ENCODE results near the gene AKAP13.

Gene AKAP13

GRCh38 chr15:85354461-85354860, 25.9 kb upstream of the AKAP13 start:
- no peak for DNase-seq (ENCODE audit: low read depth)
- no peak for TF ChIP-seq POLR2A (IDR thresholded peaks at IDR 0.05; ENCODE audit: extremely low read depth, insufficient read length)
- TF ChIP-seq MYC (IDR thresholded peaks at IDR 0.05; ENCODE audit: low read depth, low read length), result no peak
- TF ChIP-seq CTCF (IDR thresholded peaks at IDR 0.05; ENCODE audit: low read depth, low read length), result no peak
- H3K4me3 ChIP-seq (ENCODE audit: low read depth, low read length), result no peak overlapping the region

- DNase-seq (ENCODE audit: low read depth), result no peak
- TF ChIP-seq POLR2A (IDR thresholded peaks at IDR 0.05; ENCODE audit: extremely low read depth, insufficient read length), result no peak
- TF ChIP-seq MAX (IDR thresholded peaks at IDR 0.05; ENCODE audit: low read depth, low read length), result no peak
- no peak overlapping the region for H3K4me3 ChIP-seq (ENCODE audit: low read depth, low read length)
These were observed 25.5 kb upstream of the AKAP13 start for GRCh38 chr15:85354948-85355347.

GRCh38 chr15:85356276-85356675, 24.1 kb upstream of the AKAP13 start:
- DNase-seq (ENCODE audit: low read depth), result peak; percentile 11
- no peak overlapping the region for H3K4me3 ChIP-seq (ENCODE audit: low read depth, low read length)
- no peak for TF ChIP-seq POLR2A (IDR thresholded peaks at IDR 0.05; ENCODE audit: extremely low read depth, insufficient read length)
- TF ChIP-seq MYC (IDR thresholded peaks at IDR 0.05; ENCODE audit: low read depth, low read length), result no peak
- no peak for TF ChIP-seq CTCF (IDR thresholded peaks at IDR 0.05; ENCODE audit: low read depth, low read length)

- no peak for TF ChIP-seq POLR2A (IDR thresholded peaks at IDR 0.05; ENCODE audit: extremely low read depth, insufficient read length)
- H3K4me3 ChIP-seq (ENCODE audit: low read depth, low read length), result no peak overlapping the region
- DNase-seq (ENCODE audit: low read depth), result no peak
These were observed 19.1 kb upstream of the AKAP13 start for GRCh38 chr15:85361323-85361722.

GRCh38 chr15:85362436-85363081, 17.8 kb upstream of the AKAP13 start:
- TF ChIP-seq CTCF (IDR thresholded peaks at IDR 0.05; ENCODE audit: low read depth, low read length) (no peak), MYC (IDR thresholded peaks at IDR 0.05; ENCODE audit: low read depth, low read length) (no peak), POLR2A (IDR thresholded peaks at IDR 0.05; ENCODE audit: extremely low read depth, insufficient read length) (no peak), MAX (IDR thresholded peaks at IDR 0.05; ENCODE audit: low read depth, low read length) (no peak)
- no peak for DNase-seq (ENCODE audit: low read depth)
- H3K4me3 ChIP-seq (ENCODE audit: low read depth, low read length), result no peak overlapping the region

- DNase-seq (ENCODE audit: low read depth), result no peak
- no peak overlapping the region for H3K4me3 ChIP-seq (ENCODE audit: low read depth, low read length)
- TF ChIP-seq CTCF (IDR thresholded peaks at IDR 0.05; ENCODE audit: low read depth, low read length) (no peak), POLR2A (IDR thresholded peaks at IDR 0.05; ENCODE audit: extremely low read depth, insufficient read length) (no peak), MYC (IDR thresholded peaks at IDR 0.05; ENCODE audit: low read depth, low read length) (no peak), MAX (IDR thresholded peaks at IDR 0.05; ENCODE audit: low read depth, low read length) (no peak)
These were observed 14.4 kb upstream of the AKAP13 start for GRCh38 chr15:85365980-85366379.

- TF ChIP-seq MYC (IDR thresholded peaks at IDR 0.05; ENCODE audit: low read depth, low read length) (no peak), MAX (IDR thresholded peaks at IDR 0.05; ENCODE audit: low read depth, low read length) (no peak), POLR2A (IDR thresholded peaks at IDR 0.05; ENCODE audit: extremely low read depth, insufficient read length) (no peak), CTCF (IDR thresholded peaks at IDR 0.05; ENCODE audit: low read depth, low read length) (no peak)
- DNase-seq (ENCODE audit: low read depth), result no peak
- no peak overlapping the region for H3K4me3 ChIP-seq (ENCODE audit: low read depth, low read length)
These were observed 12.7 kb upstream of the AKAP13 start for GRCh38 chr15:85367741-85368140.

All from NB4 (cell line).